DOHH2 (cell line): Measurements from ENCODE around the gene LATS1.
"Not testable (repeated sequence)": the region's sequence is repeated elsewhere in the genome, so short reads cannot be mapped to it uniquely, and the experiment has no call there.

Experiments
- H3F3A ChIP-seq: fragments of 200-600 bp; sonication (generic), shearing (Covaris generic); 2 replicates; pipeline ENCODE4 v1.6.0; 2016; ENCODE audit warnings: antibody characterized with exemption, mild to moderate bottlenecking; ENCODE audit not compliant: control insufficient read depth, insufficient read depth
- H3K27ac ChIP-seq: fragments of 200-600 bp; sonication (generic); 2 replicates; pipeline ENCODE4 v1.5.1; 2014; ENCODE audit warnings: low read depth, mild to moderate bottlenecking, low read length, moderate library complexity
- H3K27me3 ChIP-seq: fragments of 200-600 bp; sonication (generic); 2 replicates; pipeline ENCODE4 v1.6.1; 2014; ENCODE audit warnings: mild to moderate bottlenecking, low read length, mixed read lengths; ENCODE audit not compliant: control insufficient read depth
- H3K36me3 ChIP-seq: fragments of 200-600 bp; sonication (generic); 2 replicates; pipeline ENCODE4 v1.6.1; 2014; ENCODE audit warnings: mild to moderate bottlenecking, low read length, moderate library complexity, mixed read lengths; ENCODE audit not compliant: control insufficient read depth
- H3K4me1 ChIP-seq: fragments of 200-600 bp; sonication (generic); 2 replicates; pipeline ENCODE4 v1.6.1; 2014; ENCODE audit warnings: mild to moderate bottlenecking, low read length, mixed read lengths; ENCODE audit not compliant: control insufficient read depth
- H3K4me2 ChIP-seq: fragments of 200-600 bp; sonication (generic); 2 replicates; pipeline ENCODE4 v1.6.0; 2014; ENCODE audit warnings: mild to moderate bottlenecking, low read length, moderate library complexity
- H3K4me3 ChIP-seq: fragments of 200-600 bp; sonication (generic); 2 replicates; pipeline ENCODE4 v1.5.1; 2014; ENCODE audit warnings: mild to moderate bottlenecking, low read length, mixed read lengths
- H3K79me2 ChIP-seq: fragments of 200-600 bp; sonication (generic); 2 replicates; pipeline ENCODE4 v1.6.1; 2014; ENCODE audit warnings: mild to moderate bottlenecking, low read length, mixed read lengths; ENCODE audit not compliant: control insufficient read depth
- H3K9me2 ChIP-seq: fragments of 200-600 bp; sonication (generic); replicated peaks from 2 replicates; pipeline ENCODE4 v1.6.1; 2014; ENCODE audit warnings: mild to moderate bottlenecking, low read length, mixed read lengths; ENCODE audit not compliant: control insufficient read depth
- H3K9me3 ChIP-seq: fragments of 200-600 bp; sonication (generic); 2 replicates; pipeline ENCODE4 v1.6.1; 2014; ENCODE audit warnings: antibody characterized with exemption, low read length, mixed read lengths; ENCODE audit not compliant: control insufficient read depth, insufficient read depth
- H4K20me1 ChIP-seq: fragments of 200-600 bp; sonication (generic); 2 replicates; pipeline ENCODE4 v1.6.0; 2014; ENCODE audit warnings: low read depth, mild to moderate bottlenecking, antibody characterized with exemption, low read length, moderate library complexity; ENCODE audit not compliant: control insufficient read depth, insufficient read depth
- CTCF ChIP-seq: fragments of 200-600 bp; sonication (generic); IDR thresholded peaks from one replicate; pipeline ENCODE4 v1.5.1; 2014; ENCODE audit warnings: antibody characterized with exemption, mild to moderate bottlenecking, low read depth, low read length; ENCODE audit not compliant: poor library complexity, severe bottlenecking
- EZH2phosphoT487 ChIP-seq: fragments of 200-600 bp; sonication (generic); IDR thresholded peaks from 2 replicates; pipeline ENCODE4 v1.6.1; 2017; ENCODE audit warnings: borderline replicate concordance, mild to moderate bottlenecking, antibody characterized with exemption, low read length, moderate library complexity, mixed read lengths

LATS1 gene

GRCh38 chr6:149754548-149754947, 36.6 kb upstream of the LATS1 start:
- TF ChIP-seq EZH2phosphoT487: no peak
- Histone ChIP-seq H3K9me2 (no peaks in the 10 kb centered on the region), H3K4me2 (no peak overlapping the region), H3F3A (0 out of 2 replicates have a peak, but pooled peaks cover 3% of the 10 kb centered on the region), H3K79me2 (peaks cover 98% of the 10 kb centered on the region), H4K20me1 (peaks cover 13% of the 10 kb centered on the region), H3K4me3 (no peak overlapping the region), H3K36me3 (peaks cover 36% of the 10 kb centered on the region), H3K9me3 (no peaks in the 10 kb centered on the region), H3K27me3 (no peaks in the 10 kb centered on the region), H3K27ac (no peak overlapping the region), H3K4me1 (peaks cover 46% of the 10 kb centered on the region)

- Histone ChIP-seq H3K36me3 (peaks cover 36% of the 10 kb centered on the region), H3K79me2 (peaks cover 87% of the 10 kb centered on the region), H3K4me1 (peaks cover 52% of the 10 kb centered on the region), H4K20me1 (peaks cover 13% of the 10 kb centered on the region)
- H3K9me2 ChIP-seq, H3K27me3 ChIP-seq, H3K9me3 ChIP-seq, H3F3A ChIP-seq, H3K27ac ChIP-seq, H3K4me2 ChIP-seq, H3K4me3 ChIP-seq: not testable (repeated sequence)
Observed at GRCh38 chr6:149753374-149753637, 35.4 kb upstream of the LATS1 start.

GRCh38 chr6:149752600-149753373, 34.9 kb upstream of the LATS1 start:
- H3K27ac ChIP-seq: no peak overlapping the region
- no peak overlapping the region for H3K4me3 ChIP-seq
- peaks cover 13% of the 10 kb centered on the region for H4K20me1 ChIP-seq
- 0 out of 2 replicates have a peak, but pooled peaks cover 5% of the 10 kb centered on the region for H3F3A ChIP-seq
- H3K36me3 ChIP-seq: peaks cover 36% of the 10 kb centered on the region
- no peaks in the 10 kb centered on the region for H3K9me3 ChIP-seq
- peaks cover 54% of the 10 kb centered on the region for H3K4me1 ChIP-seq
- no peaks in the 10 kb centered on the region for H3K27me3 ChIP-seq
- peaks cover 83% of the 10 kb centered on the region for H3K79me2 ChIP-seq
- no peaks in the 10 kb centered on the region for H3K9me2 ChIP-seq
- no peak overlapping the region; the same call in 1 of the 2 replicates for H3K4me2 ChIP-seq
- TF ChIP-seq EZH2phosphoT487 (no peak), CTCF (no peak)

- H3F3A ChIP-seq, H3K9me3 ChIP-seq, H3K27me3 ChIP-seq, H3K27ac ChIP-seq, H3K9me2 ChIP-seq, H3K4me3 ChIP-seq: not testable (repeated sequence)
- peaks cover 56% of the 10 kb centered on the region for H3K4me1 ChIP-seq
- peaks cover 13% of the 10 kb centered on the region for H4K20me1 ChIP-seq
- H3K4me2 ChIP-seq: peak overlapping the region; percentile 98; the same call in 1 of the 2 replicates
- peaks cover 36% of the 10 kb centered on the region for H3K36me3 ChIP-seq
- H3K79me2 ChIP-seq: peaks cover 76% of the 10 kb centered on the region
Observed at GRCh38 chr6:149751920-149752319, 34.0 kb upstream of the LATS1 start.

- Histone ChIP-seq H3K27ac (no peak overlapping the region), H3K79me2 (peaks cover 76% of the 10 kb centered on the region), H3K9me3 (no peaks in the 10 kb centered on the region), H4K20me1 (peaks cover 13% of the 10 kb centered on the region), H3K36me3 (peaks cover 36% of the 10 kb centered on the region), H3K4me2 (peak overlapping the region; percentile 98), H3K4me3 (peak overlapping the region; percentile 99; the same call in 1 of the 2 replicates), H3K9me2 (no peaks in the 10 kb centered on the region), H3F3A (0 out of 2 replicates have a peak, but pooled peaks cover 5% of the 10 kb centered on the region), H3K4me1 (peaks cover 61% of the 10 kb centered on the region), H3K27me3 (no peaks in the 10 kb centered on the region)
- TF ChIP-seq EZH2phosphoT487 (no peak), CTCF (no peak)
Observed at GRCh38 chr6:149751239-149751638, 33.3 kb upstream of the LATS1 start.
